GM12878 (cell line): Measurements from ENCODE around the gene UNC119.

Experiments used
- BACH1 ChIP-seq: fragments of 450-650 bp; IDR thresholded peaks from 2 replicates; pipeline ENCODE4 v1.6.1; 2017; ENCODE audit warnings: mild to moderate bottlenecking, borderline replicate concordance
- CHD4 ChIP-seq: fragments of 200-600 bp; sonication (generic); IDR thresholded peaks from 2 replicates; pipeline ENCODE4 v1.6.1; 2016; ENCODE audit warnings: mild to moderate bottlenecking
- GABPA ChIP-seq: IDR thresholded peaks from 2 replicates; pipeline ENCODE4 v1.6.1; 2014; ENCODE audit warnings: antibody characterized with exemption, low read depth, mild to moderate bottlenecking, inconsistent platforms
- IRF4 ChIP-seq: IDR thresholded peaks from 2 replicates; pipeline ENCODE4 v1.6.1; 2011; ENCODE audit warnings: low read depth, low read length
- SREBF1 ChIP-seq: IDR thresholded peaks from 2 replicates; pipeline ENCODE4 v1.6.1; 2012; ENCODE audit warnings: mild to moderate bottlenecking, low read length
- TF ChIP-seq, protein P1 (sequence below): IDR thresholded peaks from 2 replicates; pipeline ENCODE4 v1.6.1; 2012; ENCODE audit warnings: low read depth, low read length, improper control_type of control experiment
- TF ChIP-seq, protein P2 (sequence below), 3 experiments: IDR thresholded peaks in 2 of 3; conservative IDR thresholded peaks in 1 of 3; 2 replicates each; pipeline ENCODE4 v1.5.1; 2011; ENCODE audit warnings: low read depth in 3 of 3, low read length in 3 of 3, mild to moderate bottlenecking in 3 of 3, control low read depth in 2 of 3, moderate library complexity in 2 of 3, inconsistent platforms in 1 of 3, mixed read lengths in 1 of 3; ENCODE audit not compliant: control insufficient read depth in 2 of 3, insufficient read depth in 1 of 3; ENCODE audit errors: extremely low read depth in 1 of 3
- TF ChIP-seq, protein P3 (sequence below): fragments of 450-650 bp; IDR thresholded peaks from 2 replicates; pipeline ENCODE4 v1.6.1; 2018; ENCODE audit warnings: borderline replicate concordance, mild to moderate bottlenecking; ENCODE audit not compliant: partially characterized antibody
- TF ChIP-seq, protein P4 (sequence below): IDR thresholded peaks from 2 replicates; pipeline ENCODE4 v1.6.1; 2012; ENCODE audit warnings: low read depth, low read length, improper control_type of control experiment

DNA sequence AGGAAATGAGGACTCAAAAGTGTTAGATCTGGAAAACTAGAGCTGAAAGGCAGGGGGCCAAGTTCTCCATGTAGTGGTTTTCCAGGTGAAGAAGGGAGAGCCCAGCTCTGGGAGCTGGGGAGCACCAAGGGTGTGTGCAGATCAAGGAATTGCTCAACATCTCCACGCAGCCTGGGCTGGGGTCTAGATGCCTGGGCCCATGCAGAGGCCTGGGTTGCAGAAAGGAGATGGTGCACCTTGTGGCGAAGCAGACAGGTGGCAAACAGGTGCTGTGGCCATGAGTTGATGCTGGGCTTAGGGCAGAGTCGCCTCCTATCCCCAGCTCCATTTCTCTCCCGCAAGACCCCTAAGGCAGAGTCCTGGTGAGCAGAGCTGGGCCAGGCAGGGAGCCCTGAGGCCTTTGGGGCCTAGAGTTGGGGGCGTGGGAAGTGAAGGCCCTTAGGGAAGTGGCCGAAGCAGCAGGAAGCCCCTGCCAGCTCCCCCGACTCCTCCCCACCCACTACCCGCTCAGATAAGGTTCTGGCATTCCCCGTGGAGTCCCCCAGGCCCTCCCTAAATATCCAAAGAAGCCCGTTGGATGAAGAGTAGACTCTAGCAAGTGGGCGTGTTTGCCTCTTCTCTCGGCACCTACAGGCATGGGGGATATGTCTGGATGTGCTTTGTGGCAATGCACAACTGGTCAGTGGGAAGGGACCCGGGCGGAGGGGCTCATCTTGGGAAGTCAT is 45.5 kb downstream of the UNC119 start:
- TF ChIP-seq, protein P1, sequence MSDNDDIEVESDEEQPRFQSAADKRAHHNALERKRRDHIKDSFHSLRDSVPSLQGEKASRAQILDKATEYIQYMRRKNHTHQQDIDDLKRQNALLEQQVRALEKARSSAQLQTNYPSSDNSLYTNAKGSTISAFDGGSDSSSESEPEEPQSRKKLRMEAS = no peak
- TF ChIP-seq BACH1 (no peak), IRF4 (no peak), CHD4 (no peak), GABPA (no peak), SREBF1 (no peak)
- TF ChIP-seq, protein P2, sequence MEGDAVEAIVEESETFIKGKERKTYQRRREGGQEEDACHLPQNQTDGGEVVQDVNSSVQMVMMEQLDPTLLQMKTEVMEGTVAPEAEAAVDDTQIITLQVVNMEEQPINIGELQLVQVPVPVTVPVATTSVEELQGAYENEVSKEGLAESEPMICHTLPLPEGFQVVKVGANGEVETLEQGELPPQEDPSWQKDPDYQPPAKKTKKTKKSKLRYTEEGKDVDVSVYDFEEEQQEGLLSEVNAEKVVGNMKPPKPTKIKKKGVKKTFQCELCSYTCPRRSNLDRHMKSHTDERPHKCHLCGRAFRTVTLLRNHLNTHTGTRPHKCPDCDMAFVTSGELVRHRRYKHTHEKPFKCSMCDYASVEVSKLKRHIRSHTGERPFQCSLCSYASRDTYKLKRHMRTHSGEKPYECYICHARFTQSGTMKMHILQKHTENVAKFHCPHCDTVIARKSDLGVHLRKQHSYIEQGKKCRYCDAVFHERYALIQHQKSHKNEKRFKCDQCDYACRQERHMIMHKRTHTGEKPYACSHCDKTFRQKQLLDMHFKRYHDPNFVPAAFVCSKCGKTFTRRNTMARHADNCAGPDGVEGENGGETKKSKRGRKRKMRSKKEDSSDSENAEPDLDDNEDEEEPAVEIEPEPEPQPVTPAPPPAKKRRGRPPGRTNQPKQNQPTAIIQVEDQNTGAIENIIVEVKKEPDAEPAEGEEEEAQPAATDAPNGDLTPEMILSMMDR (IDR thresholded peaks at IDR 0.05 in 2 of 3, conservative IDR thresholded peaks at IDR 0.05 in 1 of 3; ENCODE audit: control insufficient read depth in 2 of 3, extremely low read depth in 1 of 3, insufficient read depth in 1 of 3, low read depth in 3 of 3, low read length in 3 of 3) = no peak
- TF ChIP-seq, protein P3, sequence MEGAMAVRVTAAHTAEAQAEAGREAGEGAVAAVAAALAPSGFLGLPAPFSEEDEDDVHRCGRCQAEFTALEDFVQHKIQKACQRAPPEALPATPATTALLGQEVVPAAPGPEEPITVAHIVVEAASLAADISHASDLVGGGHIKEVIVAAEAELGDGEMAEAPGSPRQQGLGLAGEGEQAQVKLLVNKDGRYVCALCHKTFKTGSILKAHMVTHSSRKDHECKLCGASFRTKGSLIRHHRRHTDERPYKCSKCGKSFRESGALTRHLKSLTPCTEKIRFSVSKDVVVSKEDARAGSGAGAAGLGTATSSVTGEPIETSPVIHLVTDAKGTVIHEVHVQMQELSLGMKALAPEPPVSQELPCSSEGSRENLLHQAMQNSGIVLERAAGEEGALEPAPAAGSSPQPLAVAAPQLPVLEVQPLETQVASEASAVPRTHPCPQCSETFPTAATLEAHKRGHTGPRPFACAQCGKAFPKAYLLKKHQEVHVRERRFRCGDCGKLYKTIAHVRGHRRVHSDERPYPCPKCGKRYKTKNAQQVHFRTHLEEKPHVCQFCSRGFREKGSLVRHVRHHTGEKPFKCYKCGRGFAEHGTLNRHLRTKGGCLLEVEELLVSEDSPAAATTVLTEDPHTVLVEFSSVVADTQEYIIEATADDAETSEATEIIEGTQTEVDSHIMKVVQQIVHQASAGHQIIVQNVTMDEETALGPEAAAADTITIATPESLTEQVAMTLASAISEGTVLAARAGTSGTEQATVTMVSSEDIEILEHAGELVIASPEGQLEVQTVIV = no peak
- TF ChIP-seq, protein P4, sequence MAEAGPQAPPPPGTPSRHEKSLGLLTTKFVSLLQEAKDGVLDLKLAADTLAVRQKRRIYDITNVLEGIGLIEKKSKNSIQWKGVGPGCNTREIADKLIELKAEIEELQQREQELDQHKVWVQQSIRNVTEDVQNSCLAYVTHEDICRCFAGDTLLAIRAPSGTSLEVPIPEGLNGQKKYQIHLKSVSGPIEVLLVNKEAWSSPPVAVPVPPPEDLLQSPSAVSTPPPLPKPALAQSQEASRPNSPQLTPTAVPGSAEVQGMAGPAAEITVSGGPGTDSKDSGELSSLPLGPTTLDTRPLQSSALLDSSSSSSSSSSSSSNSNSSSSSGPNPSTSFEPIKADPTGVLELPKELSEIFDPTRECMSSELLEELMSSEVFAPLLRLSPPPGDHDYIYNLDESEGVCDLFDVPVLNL = no peak
